Stimulated activated memory B cell treated with anti-CD40 and anti-IgM and Interleukin-4, amounts not matched to agents 10 μg/mL and 1 μg/mL and 100 μg/mL, for 72 hours (primary cell): ENCODE data around the gene TBX1.

ENCODE experiments used
- ATAC-seq: fragments of 150-1000 bp; cut with Tn5 transposase; 2 replicates; pipeline ENCODE4 v1.10.0; 2021
- H3K27ac Mint-ChIP-seq: one replicate; pipeline ENCODE4 v1.8.0; 2022; ENCODE audit warnings: mild to moderate bottlenecking, mixed read lengths
- H3K27me3 Mint-ChIP-seq: one replicate; pipeline ENCODE4 v1.8.0; 2022; ENCODE audit warnings: mixed read lengths
- H3K36me3 Mint-ChIP-seq: one replicate; pipeline ENCODE4 v1.8.0; 2022; ENCODE audit warnings: mixed read lengths
- H3K4me1 Mint-ChIP-seq: one replicate; pipeline ENCODE4 v1.8.0; 2022; ENCODE audit warnings: mixed read lengths
- H3K4me3 Mint-ChIP-seq: one replicate; pipeline ENCODE4 v1.8.0; 2022; ENCODE audit warnings: mild to moderate bottlenecking, moderate library complexity, mixed read lengths
- H3K9me3 Mint-ChIP-seq: one replicate; pipeline ENCODE4 v1.8.0; 2022; ENCODE audit warnings: mixed read lengths

Gene TBX1

GRCh38 chr22:19760951-19761724 is 560 bp downstream of the TBX1 start:
- ATAC-seq, result no peak
- peaks cover 90% of the 10 kb centered on the region for H3K27me3 Mint-ChIP-seq
- no peaks in the 10 kb centered on the region for H3K9me3 Mint-ChIP-seq
- H3K4me1 Mint-ChIP-seq, result peaks cover 34% of the 10 kb centered on the region
- peak overlapping the region; percentile 50 for H3K4me3 Mint-ChIP-seq
- no peak overlapping the region for H3K27ac Mint-ChIP-seq
- H3K36me3 Mint-ChIP-seq, result peaks cover 6% of the 10 kb centered on the region

DNA sequence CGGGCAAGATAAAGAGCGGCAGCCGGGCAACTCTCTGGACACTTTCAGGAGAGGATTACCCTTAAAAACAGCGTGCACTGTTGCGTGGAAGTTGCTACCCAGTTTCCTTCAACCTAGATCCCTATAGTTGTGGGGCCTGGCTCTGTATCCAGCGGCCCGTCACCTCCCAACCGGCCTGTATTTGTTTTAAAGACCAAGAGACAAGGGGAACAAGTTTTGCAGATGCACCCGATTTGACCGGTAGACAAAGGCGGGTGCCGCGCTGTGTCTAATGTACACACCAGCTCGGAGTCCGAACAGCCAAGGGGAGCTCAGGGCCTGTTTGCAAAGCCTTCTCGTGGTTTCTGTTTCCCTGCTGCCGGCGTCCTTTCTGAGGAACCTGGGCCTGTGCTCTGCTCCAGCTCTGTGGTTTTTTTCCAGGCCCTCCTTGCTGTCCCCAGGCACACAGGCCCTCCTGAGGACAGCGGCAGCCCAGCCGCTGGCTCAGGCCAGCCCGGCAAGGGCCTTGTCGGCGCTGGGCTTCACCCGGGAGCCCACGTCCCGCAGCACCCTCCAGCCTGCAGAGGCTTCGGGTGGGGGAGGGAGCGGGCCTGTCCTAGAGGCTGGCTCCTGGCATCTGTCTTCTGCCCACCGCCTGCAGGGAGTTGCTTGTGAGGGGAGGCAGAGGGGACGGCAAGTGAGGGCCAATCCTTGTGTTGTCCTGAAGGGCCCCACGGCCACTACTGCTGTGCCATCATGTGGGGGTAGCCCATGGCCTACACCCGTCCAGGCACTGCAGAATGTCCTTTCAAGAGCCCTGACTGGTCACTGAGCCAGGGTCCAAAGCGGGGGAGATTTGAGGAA is 1.4 kb downstream of the TBX1 start:
- Mint-ChIP-seq H3K36me3 (peaks cover 6% of the 10 kb centered on the region), H3K4me1 (peaks cover 33% of the 10 kb centered on the region), H3K9me3 (no peaks in the 10 kb centered on the region), H3K27me3 (peaks cover 88% of the 10 kb centered on the region), H3K4me3 (peak overlapping the region; percentile 50), H3K27ac (no peak overlapping the region)
- ATAC-seq, result no peak

GRCh38 chr22:19762568-19763457 is 2.2 kb downstream of the TBX1 start:
- Mint-ChIP-seq H3K9me3 (no peaks in the 10 kb centered on the region), H3K36me3 (peaks cover 6% of the 10 kb centered on the region), H3K4me3 (no peak overlapping the region), H3K27me3 (peaks cover 88% of the 10 kb centered on the region), H3K27ac (no peak overlapping the region), H3K4me1 (peaks cover 34% of the 10 kb centered on the region)
- ATAC-seq, result no peak

DNA sequence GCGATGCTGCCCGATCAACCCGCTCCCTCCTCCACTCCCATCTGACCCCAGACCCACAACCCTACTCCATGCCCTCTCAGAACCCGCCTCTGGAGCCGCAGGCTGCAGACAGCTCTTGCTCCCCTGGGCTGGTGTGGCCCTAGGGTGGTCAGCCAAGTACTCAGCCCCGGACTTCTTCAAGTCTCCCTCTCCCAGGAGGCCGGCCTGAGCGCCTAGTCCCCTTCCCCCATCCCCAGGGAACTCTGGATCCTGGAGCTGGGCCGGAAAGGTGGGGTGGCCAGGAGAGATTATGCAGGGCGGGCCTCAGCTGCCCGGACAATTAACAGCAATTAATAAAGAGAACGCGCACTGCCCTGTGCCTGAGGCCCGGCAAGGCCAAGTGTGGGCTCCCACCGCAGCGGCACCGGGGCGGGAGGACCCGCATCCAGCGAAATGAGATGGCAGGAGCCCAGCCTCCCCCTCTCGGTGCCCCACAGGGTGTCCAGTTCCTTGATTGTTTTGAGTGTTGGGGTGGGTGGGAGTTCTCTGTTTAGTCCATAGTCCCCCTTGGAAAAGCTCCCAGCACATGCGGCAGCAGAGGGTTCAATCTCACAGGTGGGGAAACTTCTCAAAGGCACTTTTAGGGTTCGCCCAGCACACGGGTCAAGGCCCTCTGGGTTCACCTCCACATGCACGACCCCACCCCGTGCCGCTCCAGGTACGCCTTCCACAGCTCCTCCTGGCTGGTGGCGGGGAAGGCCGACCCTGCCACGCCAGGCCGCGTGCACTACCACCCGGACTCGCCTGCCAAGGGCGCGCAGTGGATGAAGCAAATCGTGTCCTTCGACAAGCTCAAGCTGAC is 3.1 kb downstream of the TBX1 start:
- H3K27me3 Mint-ChIP-seq, result peaks cover 87% of the 10 kb centered on the region

GRCh38 chr22:19764299-19764593 is 3.7 kb downstream of the TBX1 start:
- H3K9me3 Mint-ChIP-seq, result no peaks in the 10 kb centered on the region
- no peak overlapping the region for H3K4me3 Mint-ChIP-seq
- peaks cover 31% of the 10 kb centered on the region for H3K4me1 Mint-ChIP-seq
- peaks cover 6% of the 10 kb centered on the region for H3K36me3 Mint-ChIP-seq
- no peak for ATAC-seq
- H3K27ac Mint-ChIP-seq, result no peak overlapping the region
- peaks cover 86% of the 10 kb centered on the region for H3K27me3 Mint-ChIP-seq

More for the DNA sequence above, 3.1 kb downstream of the TBX1 start:
- H3K36me3 Mint-ChIP-seq, result peaks cover 6% of the 10 kb centered on the region
- peaks cover 33% of the 10 kb centered on the region for H3K4me1 Mint-ChIP-seq
- H3K4me3 Mint-ChIP-seq, result no peak overlapping the region
- ATAC-seq, result no peak
- no peak overlapping the region for H3K27ac Mint-ChIP-seq
- H3K9me3 Mint-ChIP-seq, result no peaks in the 10 kb centered on the region

DNA sequence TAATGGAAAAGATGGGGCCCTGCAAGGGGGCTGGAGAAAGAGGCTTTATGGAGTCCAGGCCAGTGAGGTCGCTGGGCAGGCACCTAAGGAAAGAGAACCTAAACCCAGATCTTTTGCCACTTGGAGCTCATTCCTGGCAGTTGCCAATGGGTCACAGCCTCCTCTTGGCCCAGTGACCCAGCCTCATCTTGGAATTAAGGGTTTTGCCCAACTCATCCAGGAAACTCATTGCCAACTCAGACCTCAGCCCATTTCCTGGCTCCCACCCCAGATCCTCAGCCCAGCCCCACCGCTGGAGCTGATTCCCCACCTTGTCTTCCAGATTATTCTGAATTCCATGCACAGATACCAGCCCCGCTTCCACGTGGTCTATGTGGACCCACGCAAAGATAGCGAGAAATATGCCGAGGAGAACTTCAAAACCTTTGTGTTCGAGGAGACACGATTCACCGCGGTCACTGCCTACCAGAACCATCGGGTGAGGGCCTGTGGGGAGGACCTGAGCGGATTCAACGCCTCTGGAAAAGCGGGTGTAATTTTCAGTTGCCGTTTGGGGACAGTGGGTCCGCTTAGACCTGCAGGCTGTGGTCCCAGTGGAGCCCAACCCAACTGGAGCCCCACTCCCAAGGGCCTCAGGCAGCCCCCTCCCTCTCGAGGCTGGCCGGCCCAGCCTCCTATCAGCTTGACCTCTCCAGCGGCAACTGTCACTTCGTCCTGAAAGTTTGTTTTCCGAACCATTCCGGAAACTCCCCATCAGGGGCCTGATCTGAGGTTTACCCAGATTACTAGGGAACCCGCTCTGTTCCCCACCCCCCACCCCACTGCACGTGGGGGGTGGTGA is 4.3 kb downstream of the TBX1 start:
- H3K27ac Mint-ChIP-seq, result no peak overlapping the region
- H3K4me3 Mint-ChIP-seq, result no peak overlapping the region
- ATAC-seq, result no peak
- peaks cover 31% of the 10 kb centered on the region for H3K4me1 Mint-ChIP-seq
- H3K9me3 Mint-ChIP-seq, result no peaks in the 10 kb centered on the region
- H3K36me3 Mint-ChIP-seq, result peaks cover 6% of the 10 kb centered on the region
- H3K27me3 Mint-ChIP-seq, result peaks cover 86% of the 10 kb centered on the region

DNA sequence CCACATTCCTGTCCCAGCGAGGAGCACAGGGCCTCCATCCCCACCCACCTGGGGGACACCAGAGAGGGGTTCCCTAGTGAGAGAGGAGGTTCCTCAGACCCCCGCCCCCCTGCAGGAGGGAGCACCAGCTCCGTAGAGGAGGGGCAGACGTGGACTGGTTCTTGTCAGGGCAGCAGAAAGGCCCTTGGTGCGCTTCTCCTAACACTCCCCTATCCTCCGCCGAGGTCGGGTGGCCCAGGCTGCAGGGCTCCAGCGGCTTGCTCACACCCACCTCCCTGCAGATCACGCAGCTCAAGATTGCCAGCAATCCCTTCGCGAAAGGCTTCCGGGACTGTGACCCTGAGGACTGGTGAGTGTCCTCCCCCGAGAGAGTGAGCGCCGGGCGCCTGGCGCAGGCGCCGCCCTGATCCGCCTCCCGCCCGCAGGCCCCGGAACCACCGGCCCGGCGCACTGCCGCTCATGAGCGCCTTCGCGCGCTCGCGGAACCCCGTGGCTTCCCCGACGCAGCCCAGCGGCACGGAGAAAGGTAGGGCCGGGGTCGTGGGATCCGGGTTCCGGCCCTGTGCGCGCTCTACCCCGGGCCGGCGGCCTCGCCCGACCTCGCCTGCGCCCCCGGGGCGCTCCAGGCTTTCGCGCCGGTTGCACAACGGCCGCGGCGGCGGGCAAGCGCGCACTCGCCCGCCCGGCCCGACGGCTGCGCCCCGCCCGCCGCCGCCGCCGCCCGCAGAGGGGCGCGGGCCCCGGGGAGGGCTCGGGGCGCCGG is 5.1 kb downstream of the TBX1 start:
- ATAC-seq, result no peak
- Mint-ChIP-seq H3K9me3 (no peaks in the 10 kb centered on the region), H3K36me3 (no peaks in the 10 kb centered on the region), H3K27me3 (peaks cover 86% of the 10 kb centered on the region), H3K27ac (no peak overlapping the region), H3K4me3 (peak overlapping the region; percentile 47), H3K4me1 (peaks cover 29% of the 10 kb centered on the region)

GRCh38 chr22:19766240-19766510 is 5.6 kb downstream of the TBX1 start:
- no peaks in the 10 kb centered on the region for H3K36me3 Mint-ChIP-seq
- H3K4me3 Mint-ChIP-seq, result no peak overlapping the region
- H3K9me3 Mint-ChIP-seq, result no peaks in the 10 kb centered on the region
- peaks cover 29% of the 10 kb centered on the region for H3K4me1 Mint-ChIP-seq
- no peak for ATAC-seq
- no peak overlapping the region for H3K27ac Mint-ChIP-seq
- H3K27me3 Mint-ChIP-seq, result peaks cover 91% of the 10 kb centered on the region

GRCh38 chr22:19766511-19767426 is 6.2 kb downstream of the TBX1 start:
- no peak overlapping the region for H3K27ac Mint-ChIP-seq
- H3K4me3 Mint-ChIP-seq, result peak overlapping the region; percentile 36
- ATAC-seq, result peak; percentile 42
- H3K9me3 Mint-ChIP-seq, result no peaks in the 10 kb centered on the region
- H3K4me1 Mint-ChIP-seq, result peaks cover 31% of the 10 kb centered on the region
- no peaks in the 10 kb centered on the region for H3K36me3 Mint-ChIP-seq
- peaks cover 92% of the 10 kb centered on the region for H3K27me3 Mint-ChIP-seq

DNA sequence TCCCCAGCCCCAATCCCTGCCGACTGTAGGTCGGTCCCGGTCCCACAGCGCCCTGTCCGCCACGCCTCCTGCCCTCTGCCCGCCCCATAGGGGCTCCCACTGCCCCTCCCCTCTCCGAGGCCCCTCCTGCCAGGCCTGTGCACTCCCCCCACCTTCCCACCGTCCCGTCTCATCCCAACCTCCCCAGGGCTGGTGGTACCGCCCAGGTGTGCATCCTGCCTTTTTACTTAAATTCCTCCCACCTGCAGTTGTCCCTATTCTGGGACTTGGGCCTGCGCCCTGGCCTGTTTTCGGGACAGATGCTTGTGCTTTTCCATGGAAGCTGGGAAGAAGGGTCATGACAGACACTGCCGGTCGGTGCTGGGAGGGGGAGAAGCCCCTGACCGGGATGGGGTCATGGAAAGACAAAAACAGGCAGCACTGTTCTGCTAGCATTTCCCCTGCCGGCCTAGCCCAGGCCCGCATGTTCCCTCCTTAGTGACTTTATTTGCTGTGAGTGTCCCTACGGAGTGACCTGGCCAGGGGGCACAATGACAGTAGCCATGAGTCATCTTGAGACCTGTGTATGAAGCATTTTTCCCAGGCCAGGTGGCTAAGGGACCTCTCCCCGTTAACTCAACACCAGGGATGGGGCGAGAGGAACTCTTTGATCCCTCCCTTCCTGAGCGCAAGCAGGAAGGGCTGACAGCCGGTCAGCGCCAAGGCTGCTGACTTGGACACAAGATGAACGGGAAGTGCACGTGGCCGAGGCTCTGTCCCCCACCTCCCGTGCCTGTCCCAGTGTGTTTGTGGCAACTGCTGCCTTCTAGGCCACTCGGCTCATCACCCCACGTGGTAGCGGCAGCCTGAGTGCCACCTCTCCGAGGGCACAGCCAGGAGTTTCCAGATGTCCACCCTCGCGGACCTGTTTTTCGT is 7.1 kb downstream of the TBX1 start:
- no peak for ATAC-seq
- Mint-ChIP-seq H3K36me3 (no peaks in the 10 kb centered on the region), H3K4me1 (peaks cover 39% of the 10 kb centered on the region), H3K27ac (no peak overlapping the region), H3K9me3 (no peaks in the 10 kb centered on the region), H3K4me3 (peak overlapping the region; percentile 60), H3K27me3 (peaks cover 92% of the 10 kb centered on the region)

DNA sequence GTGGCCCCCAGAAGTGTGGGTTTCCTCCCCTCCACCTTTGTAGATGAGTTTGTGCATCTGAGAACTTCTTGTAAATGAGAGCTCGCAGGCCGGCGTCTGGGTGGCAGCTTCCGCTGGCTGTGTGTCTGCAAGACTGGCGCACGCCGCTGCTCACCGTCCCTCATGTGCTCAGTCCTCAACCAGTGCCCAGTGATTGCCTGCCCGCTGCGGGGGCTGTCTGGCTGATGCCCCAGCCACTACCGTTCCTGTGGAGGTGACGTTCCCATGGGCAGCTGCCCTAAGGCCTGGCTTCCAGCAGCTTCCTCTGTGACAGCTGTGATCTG is 8.8 kb downstream of the TBX1 start:
- no peak overlapping the region for H3K27ac Mint-ChIP-seq
- no peaks in the 10 kb centered on the region for H3K9me3 Mint-ChIP-seq
- ATAC-seq, result no peak
- peaks cover 92% of the 10 kb centered on the region for H3K27me3 Mint-ChIP-seq
- H3K4me1 Mint-ChIP-seq, result peaks cover 56% of the 10 kb centered on the region
- H3K36me3 Mint-ChIP-seq, result no peaks in the 10 kb centered on the region
- no peak overlapping the region for H3K4me3 Mint-ChIP-seq
